Fibroblast of the aortic adventitia (primary cell): Measurements from ENCODE around the gene TSR1. TPM values are rescaled to one million over a fixed set of nuclear protein-coding genes. Genes with fewer than 3 reads are reported as not detected.
A peak's percentile ranks its signal among the peaks of the same experiment; 100 is the strongest.

Experiments used
- DNase-seq: peaks from one replicate; pipeline ENCODE4 v3.0.0-alpha.2; 2010; ENCODE audit warnings: low read depth
- H3K4me3 ChIP-seq: 2 replicates; pipeline ENCODE4 v1.5.1; 2011; ENCODE audit warnings: low read depth, mild to moderate bottlenecking, control low read depth, low read length, moderate library complexity
- CTCF ChIP-seq: IDR thresholded peaks from 2 replicates; pipeline ENCODE4 v1.5.1; 2011; ENCODE audit warnings: mild to moderate bottlenecking, low read length, control low read depth, inconsistent platforms; ENCODE audit not compliant: insufficient read depth
- total RNA-seq: library from RNA; depleted of rRNA; stranded (reverse); fragments of >200 nt; gene quantifications from 2 replicates; pipeline ENCODE4 v1.2.3, GENCODE V29; 2012; ENCODE audit warnings: low replicate concordance

TSR1 gene
- total RNA-seq = 24.2 and 44.5 TPM in 2 replicates

- TF ChIP-seq CTCF = peak; percentile 14
- peak within 1 kb of the TSS; percentile 94 for H3K4me3 ChIP-seq
- peak; percentile 87 for DNase-seq
These were observed at the start of gene TSR1 for GRCh38 chr17:2336215-2336851. Gene TSR1, minus strand, starts transcription at chr17:2336457. Its CDS starts 30 bp downstream, at chr17:2336427.

DNA sequence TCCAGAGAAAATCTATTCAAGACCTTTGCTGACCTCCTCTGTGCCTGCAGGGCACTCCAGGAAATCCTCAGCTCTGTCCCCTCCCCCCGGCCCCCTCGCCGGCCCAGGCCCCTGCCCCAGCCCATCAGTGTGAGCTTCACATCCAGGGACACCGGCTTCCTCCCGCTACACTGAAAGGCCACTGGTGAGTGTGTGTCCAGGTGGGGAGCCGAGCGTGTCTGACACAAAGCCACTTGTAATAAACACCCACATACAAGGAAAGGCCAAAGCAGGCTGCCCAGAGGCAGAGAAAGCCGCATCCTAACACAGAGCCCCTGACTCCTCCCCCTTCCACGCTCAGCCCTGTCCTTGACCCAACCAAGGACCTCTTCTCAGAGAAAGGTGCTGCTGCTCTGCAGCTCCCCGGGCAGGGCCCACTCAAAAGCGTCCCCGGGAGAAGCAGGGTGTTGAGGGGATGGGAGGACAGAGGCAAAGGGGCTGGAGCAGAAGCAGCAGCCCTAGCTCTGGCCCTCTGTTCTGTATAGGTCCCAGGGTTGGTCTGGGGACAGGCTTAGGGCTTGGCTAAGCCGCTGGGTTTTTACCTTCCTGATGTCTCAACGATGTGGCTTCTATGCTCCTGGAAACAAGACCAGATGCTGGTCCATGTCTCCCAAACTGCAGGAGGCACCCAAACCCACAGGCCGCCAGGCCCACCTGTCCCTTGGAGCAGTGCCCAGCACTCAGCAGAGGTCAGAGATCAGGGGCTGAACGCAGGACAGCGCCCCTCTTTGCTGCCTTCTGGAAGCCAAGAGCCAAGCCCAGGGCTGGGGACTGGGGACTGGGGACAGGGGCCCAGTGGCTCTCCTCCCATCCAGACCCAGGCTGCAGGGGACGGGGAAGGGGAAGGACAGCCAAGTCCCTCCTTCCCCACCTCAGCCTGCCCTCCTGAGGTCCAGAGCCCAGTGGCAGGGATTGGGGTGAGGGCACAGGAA, 49.3 kb upstream of the TSR1 start:
- TF ChIP-seq CTCF = no peak
- no peak for DNase-seq
- H3K4me3 ChIP-seq = no peak overlapping the region

GRCh38 chr17:2384439-2385127, 48.3 kb upstream of the TSR1 start:
- no peak for DNase-seq
- TF ChIP-seq CTCF = no peak
- no peak overlapping the region for H3K4me3 ChIP-seq

- no peak for DNase-seq
- H3K4me3 ChIP-seq = no peak overlapping the region
- no peak for TF ChIP-seq CTCF
These were observed 47.4 kb upstream of the TSR1 start for GRCh38 chr17:2383628-2384167.

DNA sequence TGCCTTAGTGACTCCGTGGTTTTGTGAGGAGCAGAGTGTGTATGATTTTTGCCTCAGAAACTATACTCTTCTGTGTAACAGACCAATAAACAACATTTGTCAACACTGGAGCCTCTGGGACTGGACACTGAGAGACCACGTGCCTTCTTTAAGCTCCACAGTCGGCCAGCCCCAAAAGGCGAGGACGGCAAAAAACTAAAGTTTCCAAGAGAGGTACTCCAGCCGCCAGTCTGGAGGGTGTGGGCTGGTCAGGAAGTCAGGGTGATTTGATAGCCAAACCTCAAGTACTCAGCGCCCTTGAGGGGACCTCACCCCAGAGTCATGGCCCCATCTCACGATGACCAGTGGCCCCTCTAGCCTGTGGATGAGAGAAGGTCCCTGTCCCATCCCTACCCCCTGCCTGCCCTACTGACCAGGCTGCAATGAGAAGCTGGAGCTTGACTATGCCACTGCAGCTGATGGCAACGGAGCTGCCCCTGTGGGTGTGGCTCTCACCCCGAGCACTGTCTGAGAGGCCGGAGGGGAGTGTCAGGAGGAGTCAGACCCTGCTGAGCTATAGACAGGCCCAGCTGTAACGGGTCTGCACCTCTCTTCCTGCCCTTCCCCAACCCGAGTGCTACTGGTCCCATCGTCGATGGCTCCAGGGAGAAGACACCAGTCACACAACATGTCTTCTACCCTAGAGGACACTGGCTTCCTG, 44.8 kb upstream of the TSR1 start:
- no peak for TF ChIP-seq CTCF
- no peak overlapping the region for H3K4me3 ChIP-seq
- DNase-seq = no peak
